HK-2 (cell line): ENCODE measurements around the gene SOX6.
"Not testable (repeated sequence)": the region's sequence is repeated elsewhere in the genome, so short reads cannot be mapped to it uniquely, and the experiment has no call there.

Experiments
- DNase-seq: peaks from one replicate; pipeline ENCODE4 v3.0.0-alpha.2; 2018; ENCODE audit not compliant: unreplicated experiment

Gene SOX6

DNA sequence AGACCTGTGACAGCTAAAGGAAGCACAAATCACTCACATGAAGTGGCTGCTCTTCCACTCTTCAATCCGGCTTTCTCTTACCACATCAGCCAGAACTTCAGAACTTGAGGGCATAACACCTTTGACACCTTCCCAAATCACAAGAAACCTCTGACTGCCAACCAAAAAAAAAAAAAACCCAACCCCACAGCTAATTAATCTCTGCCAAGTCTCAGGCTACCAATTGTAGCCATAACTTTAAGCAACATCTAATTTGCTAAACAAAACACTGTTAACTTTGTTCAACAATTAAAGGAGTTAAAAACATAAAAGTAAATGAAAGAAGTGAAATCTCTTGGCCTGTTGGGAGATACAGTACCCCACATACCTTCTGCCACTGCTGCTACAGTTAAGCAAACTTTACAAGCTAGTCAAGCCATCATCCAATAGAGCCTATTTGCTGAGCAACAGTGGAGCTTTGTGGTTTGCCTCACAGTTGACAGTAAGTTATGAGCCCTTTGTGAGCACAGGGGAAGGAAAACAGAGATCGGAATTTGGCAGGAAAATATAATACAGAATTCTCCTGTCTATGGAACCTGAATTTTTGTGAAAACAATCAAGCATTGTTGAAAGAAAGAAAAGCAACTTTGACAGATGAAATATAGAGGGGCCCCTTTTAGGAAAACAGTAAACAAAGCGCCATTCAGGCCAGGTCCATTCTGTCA is at the start of gene SOX6:
Gene SOX6 (minus strand): TSS at position 490 of the 704 bp plus-strand sequence. CDS start 15,298 bp downstream, outside the sequence.
- DNase-seq = no peak

DNA sequence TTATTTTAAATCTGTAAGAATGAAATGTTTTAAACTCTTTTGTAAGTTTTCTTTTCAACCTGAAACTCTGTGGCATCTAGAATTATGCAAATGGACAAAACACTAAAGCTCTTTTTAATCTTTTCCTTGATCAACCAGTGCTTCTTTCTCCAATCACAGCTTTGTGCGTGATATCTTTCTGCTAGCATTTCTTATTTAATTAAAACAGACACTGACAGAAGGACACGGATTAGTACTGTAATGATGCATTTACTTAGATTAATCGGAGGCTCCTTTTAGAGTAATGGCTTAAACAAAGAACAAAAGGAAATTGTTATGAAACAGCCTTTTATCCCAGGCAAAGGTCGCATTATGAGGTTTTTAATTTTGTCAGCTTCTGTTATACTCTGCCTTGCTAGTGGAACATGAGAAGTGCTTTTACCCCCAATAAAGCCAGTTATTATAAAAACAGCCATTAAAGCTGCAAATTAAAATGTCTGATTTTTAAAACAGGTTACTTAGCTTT is 48.5 kb upstream of the SOX6 start:
- DNase-seq = no peak

DNA sequence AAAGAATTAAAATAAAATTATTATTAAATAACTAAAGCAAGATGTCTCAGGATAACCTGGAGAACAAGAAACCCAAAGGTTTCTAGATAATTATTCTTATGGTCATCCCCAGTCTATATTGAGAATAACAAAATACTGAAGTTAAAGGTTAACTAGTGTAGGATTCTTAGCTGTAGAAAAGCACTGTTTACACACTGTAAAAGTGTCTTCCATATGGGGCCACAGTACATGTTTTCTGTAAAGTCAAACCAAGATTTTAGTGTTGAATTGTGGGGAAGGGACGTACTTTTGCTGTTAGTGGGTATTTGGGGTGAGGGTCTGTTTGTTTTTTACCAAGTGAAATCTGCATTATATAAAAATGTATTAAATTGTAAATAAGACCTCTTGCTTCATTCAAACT is 47.5 kb upstream of the SOX6 start:
- DNase-seq = no peak

DNA sequence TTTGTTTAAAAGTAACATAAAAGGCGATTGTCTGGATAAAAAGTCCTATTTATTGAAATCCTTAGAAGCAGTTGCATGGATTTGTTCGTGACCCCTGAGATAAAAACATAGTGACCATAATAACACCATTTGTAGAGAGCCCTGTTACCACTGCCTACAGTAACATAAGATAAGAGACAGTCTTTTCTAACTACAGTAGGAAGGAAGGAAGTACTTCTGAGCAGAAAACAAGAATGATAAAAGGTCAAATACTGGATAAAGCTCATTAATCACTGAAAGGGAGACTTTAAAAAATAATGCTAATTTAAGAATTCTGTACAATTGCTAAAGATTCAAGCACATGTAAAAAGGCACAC is 47.1 kb upstream of the SOX6 start:
- DNase-seq = no peak

DNA sequence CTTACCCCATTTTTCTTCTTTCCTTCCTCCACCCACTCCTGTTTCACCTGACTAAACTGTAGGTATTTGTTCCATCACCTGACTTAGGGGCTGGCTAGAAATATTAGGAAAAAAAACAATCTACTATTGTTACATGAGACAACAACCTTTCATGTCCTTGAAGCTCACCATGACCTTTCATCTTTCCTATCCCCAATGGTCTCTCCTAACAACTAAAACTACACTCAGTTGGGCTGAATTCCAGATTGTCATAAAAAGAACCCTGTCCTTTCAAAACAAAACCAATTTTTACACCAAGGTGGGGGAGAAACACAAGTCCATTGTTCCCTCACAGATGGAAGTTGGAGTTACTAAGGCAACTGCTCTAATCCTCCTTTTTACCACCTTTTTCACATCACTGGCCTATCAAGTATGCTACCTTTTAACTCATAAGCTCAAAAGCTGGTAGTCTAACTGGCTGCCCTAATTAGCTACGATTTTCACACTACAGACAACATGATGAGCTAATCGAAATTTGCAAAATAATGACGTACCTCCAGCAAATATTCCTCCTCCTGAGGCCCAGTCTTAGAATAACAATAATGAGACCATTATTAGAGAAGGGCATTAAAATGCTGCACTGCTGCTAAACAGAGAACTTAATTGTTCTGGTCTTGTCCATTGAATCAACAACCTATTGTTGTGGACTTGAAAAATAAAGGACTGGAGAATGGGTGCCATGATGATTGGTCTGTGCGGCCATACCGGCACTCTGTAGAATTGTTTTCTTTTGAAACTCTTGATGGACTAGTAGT is 46.5 kb upstream of the SOX6 start:
- no peak for DNase-seq

DNA sequence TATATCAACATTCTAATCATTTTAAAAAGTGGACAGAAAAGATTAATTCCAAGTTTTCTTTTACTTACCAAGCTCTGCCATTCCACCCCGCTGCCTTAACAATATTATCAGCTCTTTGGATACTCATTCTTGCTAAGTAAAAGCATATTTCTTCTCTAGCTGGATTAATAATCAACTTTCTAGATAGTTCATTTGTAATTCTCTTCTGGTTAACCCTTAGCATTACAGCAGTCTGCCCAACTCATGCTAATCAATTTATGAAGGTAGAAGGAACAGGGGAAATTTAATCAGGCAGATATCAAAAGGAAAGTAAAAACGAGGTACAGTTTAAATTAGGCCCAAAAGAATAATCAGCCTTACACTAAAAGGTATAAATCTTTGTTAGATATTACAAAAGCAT is 41.0 kb upstream of the SOX6 start:
- DNase-seq = no peak

DNA sequence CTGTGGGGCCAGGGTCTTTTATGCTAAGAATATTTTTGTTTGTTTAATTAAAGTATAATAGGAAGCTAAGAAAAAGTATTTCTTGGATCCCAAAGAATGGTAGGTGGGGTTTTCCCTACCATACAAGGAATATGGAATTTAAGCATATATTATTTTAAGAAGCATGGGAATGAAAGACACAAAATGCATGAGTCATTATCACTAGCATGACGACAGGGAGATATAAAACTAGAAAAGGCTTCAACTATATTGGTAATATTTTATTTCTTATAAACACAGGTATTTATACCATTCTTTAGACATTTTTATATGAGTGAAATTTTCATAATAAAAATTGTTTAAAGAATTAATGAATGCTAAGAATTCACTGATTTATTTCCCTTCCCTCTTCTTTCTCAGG is 39.3 kb upstream of the SOX6 start:
- DNase-seq = no peak

DNA sequence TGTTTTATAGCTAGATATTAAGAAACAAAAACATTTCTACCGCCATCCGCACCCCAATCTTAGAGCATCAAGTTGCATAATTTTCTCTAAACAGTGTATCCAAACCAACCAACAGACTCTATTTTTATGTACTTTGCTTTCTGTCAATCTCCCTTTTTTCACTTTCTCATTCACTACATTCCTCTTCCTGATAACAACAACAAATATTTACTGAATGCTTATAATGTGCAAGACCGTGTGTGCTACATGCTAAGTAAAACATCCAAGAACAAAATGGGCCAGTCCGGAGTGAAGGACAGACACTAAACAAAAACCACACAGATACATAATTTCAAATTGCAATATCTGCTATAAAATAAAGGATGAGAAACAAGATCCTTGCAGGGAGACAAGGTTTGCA is 38.6 kb upstream of the SOX6 start:
- no peak for DNase-seq

DNA sequence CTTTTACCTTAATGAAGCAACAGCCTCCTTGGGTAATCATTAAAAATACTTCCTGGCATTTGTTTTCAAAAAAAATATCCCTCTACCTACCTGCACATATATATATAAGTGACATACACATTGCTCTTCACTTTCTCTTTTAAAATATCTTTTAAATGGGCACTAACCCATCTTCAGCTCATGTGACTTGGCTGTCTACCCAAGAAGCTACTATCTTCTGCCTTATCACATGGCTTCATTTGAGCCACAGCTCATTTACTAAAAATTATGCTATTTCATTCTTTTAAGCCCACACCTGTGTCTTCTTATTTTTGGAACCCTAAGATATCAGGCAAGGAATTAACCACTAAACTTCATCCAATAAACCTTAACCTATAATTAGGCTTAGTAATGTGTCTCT is 37.0 kb upstream of the SOX6 start:
- no peak for DNase-seq

DNA sequence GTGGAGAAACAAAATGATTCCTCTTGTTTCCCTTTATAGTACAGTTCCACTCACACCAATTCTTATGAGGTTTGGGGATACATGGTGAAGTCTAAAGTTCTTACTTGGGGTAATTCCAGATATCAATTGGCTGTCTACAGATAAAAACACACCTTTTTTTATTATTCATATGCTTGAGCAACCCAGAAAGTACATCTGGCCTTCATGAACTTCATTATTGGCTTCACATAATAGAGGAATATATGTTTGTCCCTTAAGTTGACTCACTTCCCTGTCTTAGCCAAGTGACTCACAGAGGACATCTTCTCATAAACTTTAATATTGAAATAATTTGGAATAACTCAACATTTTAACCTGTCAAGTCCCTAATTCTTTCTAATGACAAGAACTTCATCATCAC is 36.3 kb upstream of the SOX6 start:
- no peak for DNase-seq

DNA sequence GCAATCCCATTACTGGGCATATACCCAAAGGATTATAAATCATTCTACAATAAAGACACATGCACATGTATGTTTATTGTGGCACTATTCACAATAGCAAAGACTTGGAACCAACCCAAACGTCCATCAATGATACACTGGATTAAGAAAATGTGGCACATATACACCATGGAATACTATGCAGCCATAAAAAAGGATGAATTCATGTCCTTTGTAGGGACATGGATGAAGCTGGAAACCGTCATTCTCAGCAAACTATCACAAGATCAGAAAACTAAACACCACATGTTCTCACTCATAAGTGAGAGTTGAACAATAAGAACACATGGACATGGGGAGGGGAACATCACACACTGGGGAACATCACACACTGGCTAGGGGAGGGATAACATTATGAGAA is 34.5 kb upstream of the SOX6 start:
- DNase-seq = not testable (repeated sequence)

DNA sequence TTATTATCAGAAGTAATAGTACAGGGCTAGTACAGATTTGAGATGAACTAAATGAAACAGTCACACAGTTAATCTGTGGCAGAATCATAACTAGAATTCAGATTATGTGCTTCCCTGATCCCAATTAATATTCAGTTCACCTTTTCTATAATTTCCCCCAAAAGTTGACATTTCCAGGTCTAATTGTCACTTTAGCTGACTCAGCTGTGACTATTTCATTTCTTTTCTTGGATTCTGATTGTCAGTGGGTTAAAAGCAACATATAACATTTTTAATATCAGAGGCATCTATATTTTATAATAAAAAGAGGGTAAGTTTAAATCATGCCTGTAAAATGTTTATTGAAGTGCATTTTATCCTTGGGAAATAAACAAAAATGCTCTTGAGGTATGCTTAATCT is 28.8 kb upstream of the SOX6 start:
- DNase-seq = no peak

DNA sequence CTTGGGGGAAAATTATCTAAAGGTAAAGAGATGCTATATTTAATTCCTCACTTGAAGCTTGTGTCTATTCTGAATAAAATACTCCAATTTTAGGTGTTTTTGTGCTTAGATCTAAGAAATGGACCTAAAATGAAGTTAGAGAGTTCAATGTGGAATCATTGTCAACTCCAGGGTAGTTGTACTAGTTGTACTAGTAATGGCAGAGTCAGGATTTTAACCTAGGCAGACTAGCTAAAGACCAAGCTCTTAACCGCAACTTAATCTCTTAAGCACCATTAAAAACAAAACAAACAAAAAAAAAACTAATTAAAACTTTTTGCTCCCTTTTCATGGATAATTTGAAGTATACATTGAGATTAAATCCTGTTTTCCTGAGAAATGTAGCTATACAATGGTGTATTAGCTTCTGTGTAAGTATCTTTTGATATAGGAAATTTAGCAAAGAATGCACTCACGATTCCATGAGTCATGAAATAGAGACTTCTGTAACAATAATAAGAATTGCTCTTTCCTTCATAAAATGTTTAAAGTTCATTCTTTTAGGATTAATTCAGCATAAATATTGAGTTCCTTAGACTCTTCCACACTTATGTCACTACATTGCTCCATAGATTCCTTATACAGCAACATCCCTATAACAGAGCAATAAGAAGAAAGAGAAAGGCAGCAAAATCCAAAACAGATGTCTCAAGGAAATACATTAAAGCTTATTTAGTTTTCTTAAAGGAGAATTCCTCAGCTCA is 26.5 kb upstream of the SOX6 start:
- no peak for DNase-seq

DNA sequence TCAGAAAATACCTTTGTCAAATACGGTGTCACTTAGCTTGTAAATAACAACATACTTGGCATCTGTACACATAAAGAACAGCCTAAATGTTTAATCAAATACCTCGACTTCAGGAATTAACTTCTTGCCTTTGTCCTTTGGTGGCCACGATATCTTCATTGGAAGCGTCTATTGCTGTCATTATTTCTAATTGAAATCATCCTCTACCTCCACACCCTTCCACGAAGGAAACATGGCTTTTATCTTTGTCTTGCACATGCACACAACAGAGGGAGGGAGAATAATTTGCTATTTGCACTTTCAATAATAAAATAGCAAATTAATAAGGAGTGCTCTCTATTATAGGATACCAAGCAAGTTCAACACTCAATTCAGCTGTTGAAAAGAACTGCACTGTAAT is 25.8 kb upstream of the SOX6 start:
- no peak for DNase-seq

DNA sequence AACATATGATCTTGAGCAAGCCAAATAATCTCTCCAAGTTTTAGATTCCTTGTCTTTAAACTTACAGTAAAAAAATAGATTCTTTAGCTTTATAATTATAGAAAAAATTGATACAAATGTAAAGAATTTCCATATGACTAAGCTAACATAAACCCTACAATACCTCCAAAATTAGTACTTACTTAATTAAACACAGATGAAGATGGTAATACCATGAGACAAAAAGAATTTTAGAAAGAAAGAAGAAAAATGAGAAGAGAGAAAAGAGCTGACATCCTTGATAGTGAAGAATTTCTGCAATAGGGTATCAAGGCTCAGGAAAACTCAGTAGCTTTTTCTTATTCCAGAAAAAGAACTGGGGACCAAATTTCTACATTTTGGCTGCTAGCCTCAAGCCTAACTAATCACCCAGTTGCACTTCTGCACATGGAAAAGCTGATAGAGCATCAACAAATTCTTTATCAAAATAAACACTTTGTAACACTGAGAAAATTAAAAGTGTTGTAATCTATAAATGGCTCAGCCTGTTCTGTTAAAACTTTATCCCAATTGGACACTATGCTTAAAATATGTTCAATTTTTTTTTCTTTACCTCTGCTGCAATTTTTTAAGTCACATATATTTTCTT is 24.7 kb upstream of the SOX6 start:
- DNase-seq = no peak

DNA sequence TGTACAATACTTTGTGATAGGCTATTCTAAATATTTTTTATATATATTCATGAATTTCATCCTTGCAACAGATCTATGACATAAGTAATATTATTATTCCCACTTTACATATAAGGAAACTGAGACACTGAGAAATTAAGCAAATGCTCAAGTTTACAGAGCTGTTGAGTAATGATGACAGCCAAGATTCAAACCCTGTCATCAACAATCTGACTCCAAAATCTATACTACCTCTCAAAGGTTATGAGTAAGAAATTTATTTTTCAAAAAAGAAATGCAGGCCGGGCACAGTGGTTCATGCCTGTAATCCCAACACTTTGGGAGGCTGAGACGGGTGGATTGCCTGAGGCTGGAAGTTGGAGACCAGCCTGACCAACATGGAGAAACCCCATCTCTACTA is 22.6 kb upstream of the SOX6 start:
- DNase-seq = no peak

DNA sequence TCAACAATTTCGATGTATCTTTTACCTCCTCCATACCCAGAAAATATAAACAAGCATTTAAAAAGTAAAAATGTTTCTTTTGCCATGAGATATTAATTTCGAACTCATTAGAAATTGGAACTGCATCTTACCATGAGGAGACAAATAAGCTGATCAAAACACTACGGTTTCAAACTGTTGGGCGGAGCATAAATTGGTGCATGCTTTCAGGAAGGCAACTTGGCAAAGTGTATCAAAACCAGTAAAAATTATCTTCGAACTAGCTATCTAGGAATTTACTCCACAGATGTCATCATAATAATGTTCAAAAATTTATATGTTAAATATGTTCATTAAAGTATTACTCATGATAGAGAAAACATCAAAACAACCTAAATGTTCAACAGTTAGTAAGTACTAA is 21.4 kb upstream of the SOX6 start:
- DNase-seq = no peak

DNA sequence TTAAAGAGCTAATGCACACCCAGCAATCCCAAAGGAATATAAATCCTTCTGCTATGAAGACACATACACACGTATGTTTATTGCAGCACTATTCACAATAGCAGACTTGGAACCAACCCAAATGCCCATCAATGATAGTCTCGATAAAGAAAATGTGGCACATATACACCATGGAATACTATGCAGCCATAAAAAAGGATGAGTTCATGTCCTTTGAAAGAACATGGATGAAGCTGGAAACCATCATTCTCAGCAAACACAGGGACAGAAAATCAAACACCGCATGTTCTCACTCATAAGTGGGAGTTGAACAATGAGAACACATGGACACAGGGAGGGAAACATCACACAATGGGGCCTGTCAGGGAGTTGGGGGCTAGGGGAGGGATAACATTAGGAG is 19.3 kb upstream of the SOX6 start:
- not testable (repeated sequence) for DNase-seq

DNA sequence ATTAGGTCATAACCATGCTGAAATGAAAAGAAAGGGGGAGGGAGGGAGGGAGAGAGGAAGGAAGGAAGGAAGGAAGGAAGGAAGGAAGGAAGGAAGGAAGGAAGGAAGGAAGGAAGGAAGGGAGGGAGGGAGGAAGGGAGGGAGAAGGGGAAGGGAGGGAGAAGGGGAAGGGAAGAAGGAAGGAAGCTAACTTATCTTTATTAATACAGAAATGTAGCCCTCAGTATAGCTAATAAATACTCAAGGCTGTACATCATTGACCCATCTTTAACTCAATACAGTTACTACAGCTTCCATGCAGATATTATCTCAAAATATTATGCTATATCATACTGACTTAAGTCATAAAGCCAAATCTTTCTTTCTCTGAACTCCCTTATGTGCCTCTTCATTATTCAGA is 17.4 kb upstream of the SOX6 start:
- DNase-seq = no peak

DNA sequence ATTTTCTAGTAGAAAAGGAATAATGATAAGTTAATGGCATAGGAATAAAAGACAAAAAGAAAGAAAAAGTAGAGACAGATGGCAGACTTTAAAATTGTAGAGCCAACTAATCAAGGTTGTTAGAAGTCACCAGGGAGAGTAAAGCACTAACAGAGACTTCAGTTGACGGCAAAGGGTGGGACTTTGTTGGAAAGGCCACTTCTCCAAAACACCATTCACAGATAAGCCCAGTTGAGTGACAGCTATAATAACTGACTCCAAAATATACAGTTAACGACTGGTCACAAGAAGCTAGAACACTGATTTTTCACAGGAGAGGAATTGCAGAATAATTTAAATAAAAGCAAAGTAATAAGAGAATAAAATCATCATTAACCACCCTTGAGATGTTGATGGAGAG is 16.0 kb upstream of the SOX6 start:
- no peak for DNase-seq

DNA sequence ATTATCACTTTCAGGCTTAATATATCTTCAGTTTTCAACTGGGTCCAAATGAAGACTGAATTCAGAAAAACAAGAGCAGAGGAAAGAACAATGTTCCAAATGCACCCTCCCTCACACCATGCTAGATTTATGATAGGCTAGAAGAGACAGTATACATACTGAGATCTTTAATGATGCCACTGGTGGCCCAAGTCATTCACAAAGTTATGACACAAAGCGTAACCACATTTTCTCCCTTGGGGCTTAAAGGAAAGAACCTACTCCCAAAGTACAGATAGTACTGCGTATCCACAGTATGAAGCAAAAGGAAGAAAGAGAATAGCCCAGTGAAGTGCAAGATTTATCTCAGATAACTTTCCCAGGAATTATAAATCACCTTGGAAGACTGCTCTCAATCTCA is 10.9 kb upstream of the SOX6 start:
- no peak for DNase-seq

DNA sequence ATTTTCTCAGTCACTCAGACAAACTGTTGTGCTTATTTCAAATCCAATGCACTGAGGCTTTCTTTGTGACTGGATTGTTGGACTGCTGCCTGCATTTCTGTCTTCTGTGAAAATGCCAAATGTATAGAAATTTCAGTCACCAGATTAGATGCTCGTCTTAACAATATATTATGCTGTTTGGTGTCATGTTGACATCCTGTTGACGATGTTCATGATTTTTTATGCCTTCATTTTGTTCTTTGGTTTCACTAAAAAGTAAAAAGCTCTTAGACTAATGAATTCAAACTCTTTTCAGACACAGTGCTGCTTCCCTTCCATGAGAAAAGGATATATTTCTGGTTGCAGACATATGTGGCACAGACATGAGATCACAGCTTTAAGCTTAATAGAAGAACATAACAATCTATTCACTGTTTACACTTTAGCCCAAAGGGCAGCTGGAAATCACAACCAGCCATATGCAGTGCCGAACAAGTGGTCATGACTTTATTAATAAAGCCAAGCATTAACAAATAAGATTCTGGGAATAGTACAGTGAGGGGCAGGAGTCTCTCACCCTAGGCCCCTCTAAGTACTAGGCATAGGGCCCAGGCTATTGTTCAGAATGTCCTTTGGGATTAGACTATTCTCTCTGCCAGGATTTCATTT is 9.4 kb upstream of the SOX6 start:
- no peak for DNase-seq
